Erythroblast (primary cell): ENCODE data around the gene SLC10A4.

Experiments used
- GATA1 ChIP-seq: IDR thresholded peaks from 2 replicates; pipeline ENCODE4 v1.6.1; 2011; ENCODE audit warnings: low read depth, mild to moderate bottlenecking, control low read depth, low read length, moderate library complexity
- POLR2A ChIP-seq: IDR thresholded peaks from 2 replicates; pipeline ENCODE4 v1.6.1; 2011; ENCODE audit warnings: mild to moderate bottlenecking, low read length

GRCh38 chr4:48467442-48467841, 15.7 kb upstream of the SLC10A4 start:
- no peak for TF ChIP-seq POLR2A
- TF ChIP-seq GATA1 = no peak
